SHP77 treated with DMSO at 0.1 percent for 48 hours (cell line): Measurements from ENCODE around the gene RSAD2.
"Not testable (repeated sequence)": the region's sequence is repeated elsewhere in the genome, so short reads cannot be mapped to it uniquely, and the experiment has no call there.

ENCODE experiments used
- DNase-seq: peaks from one replicate; lab custom pipeline; 2025; lab: John Stamatoyannopoulos, UW

Gene RSAD2

DNA sequence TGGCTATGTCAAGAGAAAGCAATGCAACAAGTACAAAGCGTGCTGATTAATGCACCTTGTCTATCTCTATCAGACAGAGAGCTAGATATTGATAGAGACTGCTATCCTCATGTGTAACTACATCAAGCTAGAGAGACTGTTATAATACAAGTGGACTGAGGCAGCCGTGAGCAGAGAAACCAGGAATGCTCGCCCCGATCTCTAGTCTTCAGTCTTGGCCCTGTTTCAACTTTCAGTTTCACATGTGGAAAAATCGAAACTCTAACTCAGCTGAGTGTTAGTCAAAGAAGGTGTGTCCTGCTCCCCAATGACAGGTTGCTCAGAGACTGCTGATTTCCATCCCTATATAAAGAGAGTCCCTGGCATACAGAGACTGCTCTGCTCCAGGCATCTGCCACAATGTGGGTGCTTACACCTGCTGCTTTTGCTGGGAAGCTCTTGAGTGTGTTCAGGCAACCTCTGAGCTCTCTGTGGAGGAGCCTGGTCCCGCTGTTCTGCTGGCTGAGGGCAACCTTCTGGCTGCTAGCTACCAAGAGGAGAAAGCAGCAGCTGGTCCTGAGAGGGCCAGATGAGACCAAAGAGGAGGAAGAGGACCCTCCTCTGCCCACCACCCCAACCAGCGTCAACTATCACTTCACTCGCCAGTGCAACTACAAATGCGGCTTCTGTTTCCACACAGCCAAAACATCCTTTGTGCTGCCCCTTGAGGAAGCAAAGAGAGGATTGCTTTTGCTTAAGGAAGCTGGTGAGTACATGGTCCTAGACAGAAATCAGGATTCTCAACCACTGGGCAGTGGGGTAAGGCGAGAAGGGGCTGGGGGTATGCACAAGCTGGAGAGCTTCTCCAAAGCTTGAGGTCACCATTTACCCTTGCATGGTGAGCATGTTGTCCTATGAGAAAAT, at the start of gene RSAD2:
Gene RSAD2 (plus strand): TSS at position 376 of the 903 bp plus-strand sequence. CDS start 24 bp downstream, at position 400.
- DNase-seq = peak; percentile 45

- DNase-seq = peak; percentile 64
Measured at GRCh38 chr2:6828299-6828584, 49.3 kb upstream of the RSAD2 start.

DNA sequence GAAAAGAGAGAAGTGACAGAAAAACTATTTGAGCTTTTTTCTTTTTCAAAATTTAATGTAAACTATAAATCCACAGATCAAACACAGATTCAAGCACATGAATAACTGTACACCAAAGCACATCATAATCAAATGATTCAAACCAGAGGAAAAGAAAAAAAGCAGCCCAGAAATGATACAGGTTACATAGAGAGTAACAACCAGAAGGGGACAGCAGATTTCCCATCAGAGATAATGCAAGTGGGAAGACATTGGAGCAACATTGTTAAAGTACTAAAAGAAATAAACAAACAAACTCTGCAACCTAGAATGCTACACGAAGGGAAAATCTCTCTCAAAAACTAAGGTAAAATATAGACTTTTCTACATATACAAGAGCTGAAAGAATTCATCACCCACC, 46.3 kb upstream of the RSAD2 start:
- DNase-seq = no peak

DNA sequence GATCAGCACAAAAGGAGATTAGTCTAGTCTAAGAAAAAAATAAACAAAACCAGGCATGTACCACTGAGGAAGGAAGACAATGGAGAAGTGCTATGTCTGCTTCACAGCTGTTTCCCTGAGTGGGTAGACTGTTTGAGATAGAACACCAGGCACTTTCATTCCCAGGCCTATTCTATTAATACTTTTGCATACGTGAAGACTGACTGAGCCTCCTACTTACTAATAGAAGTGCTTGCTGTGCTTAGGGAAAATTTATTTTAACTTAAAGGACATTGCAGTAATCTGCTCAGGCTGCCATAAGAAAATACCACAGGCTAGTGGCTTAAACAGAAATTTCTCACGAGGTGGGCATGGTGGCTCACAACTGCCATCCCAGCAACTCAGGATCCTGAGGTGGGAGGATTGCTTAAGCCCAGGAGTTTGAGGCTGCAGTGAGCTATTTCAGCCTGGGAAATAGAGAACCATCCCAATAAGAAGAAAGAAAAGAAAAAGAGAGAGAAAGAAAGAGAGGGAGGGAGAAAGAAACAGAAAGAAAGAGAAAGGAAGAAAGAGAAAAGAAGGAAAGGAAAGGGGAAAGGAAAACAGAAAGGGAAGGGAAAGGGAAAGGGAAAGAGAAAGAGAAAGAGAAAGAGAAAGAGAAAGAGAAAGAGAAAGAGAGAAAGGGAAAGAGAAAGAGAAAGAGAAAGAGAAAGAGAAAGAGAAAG, 44.8 kb upstream of the RSAD2 start:
- DNase-seq = no peak

- no peak for DNase-seq
Measured at GRCh38 chr2:6833300-6833604, 44.3 kb upstream of the RSAD2 start.

GRCh38 chr2:6834163-6834562, 43.4 kb upstream of the RSAD2 start:
- no peak for DNase-seq

GRCh38 chr2:6835467-6835866, 42.1 kb upstream of the RSAD2 start:
- DNase-seq = no peak

GRCh38 chr2:6838673-6839319, 38.8 kb upstream of the RSAD2 start:
- no peak for DNase-seq

GRCh38 chr2:6841537-6842287, 35.9 kb upstream of the RSAD2 start:
- no peak for DNase-seq

- DNase-seq = no peak
Measured at GRCh38 chr2:6845312-6845711, 32.3 kb upstream of the RSAD2 start.

DNA sequence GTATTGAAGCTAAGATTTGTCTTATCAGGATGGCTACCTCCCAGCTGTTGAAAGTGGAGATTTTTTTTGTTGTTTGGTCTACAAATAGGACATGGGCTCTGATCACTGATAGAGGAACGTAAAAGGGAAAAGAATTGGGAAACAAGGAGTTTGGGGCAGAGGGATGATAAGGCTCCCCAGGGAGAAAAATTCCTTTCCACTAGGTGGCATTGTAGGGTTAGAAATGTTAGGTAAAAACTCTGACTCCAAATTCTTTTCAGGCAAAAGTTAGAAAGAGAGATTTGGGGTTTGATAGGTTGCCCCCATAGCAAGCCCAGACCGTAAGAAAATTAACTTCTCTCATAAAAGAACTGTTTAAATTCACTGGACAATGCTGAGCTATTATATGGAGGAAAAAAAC, 31.7 kb upstream of the RSAD2 start:
- DNase-seq = no peak

DNA sequence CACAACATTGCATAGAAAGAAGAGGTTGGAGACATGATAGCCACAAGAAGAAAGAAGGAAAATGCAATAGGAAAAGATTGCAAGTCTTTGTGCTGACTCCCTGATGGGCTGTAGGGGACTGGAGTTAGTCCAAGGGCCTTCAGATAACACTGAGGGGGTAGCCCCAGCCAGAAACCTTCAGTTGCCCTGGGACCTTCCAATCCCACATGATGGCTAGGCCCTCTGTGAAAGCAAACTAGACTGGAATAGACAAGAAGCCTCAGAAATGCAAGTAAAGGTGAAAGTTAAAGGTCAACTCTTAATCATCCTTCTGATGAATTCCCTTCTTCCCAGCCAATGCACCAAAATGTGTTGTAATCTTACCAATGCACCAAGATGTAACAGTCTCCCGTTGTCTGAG, 31.0 kb upstream of the RSAD2 start:
- no peak for DNase-seq

GRCh38 chr2:6846967-6847681, 30.5 kb upstream of the RSAD2 start:
- DNase-seq = no peak

DNA sequence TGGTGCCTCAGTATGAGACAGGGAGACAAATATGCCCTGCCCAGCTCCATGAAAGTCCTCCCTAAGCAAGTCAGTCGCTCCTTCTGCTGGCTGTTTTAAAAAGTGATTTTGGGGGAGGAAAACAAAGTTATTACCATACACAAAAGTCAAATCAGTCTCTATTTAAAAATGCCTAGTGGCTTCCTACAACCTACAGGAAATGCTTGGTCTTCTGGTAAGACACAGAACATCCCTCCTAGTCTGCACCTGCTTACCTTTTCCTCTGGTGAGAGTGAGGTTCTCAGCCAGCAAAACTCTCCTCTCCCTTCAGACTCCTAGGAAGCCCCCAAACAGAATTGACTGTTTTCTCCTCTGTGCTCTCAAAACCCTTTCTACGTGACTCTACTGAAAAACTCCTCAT, 25.4 kb upstream of the RSAD2 start:
- no peak for DNase-seq

DNA sequence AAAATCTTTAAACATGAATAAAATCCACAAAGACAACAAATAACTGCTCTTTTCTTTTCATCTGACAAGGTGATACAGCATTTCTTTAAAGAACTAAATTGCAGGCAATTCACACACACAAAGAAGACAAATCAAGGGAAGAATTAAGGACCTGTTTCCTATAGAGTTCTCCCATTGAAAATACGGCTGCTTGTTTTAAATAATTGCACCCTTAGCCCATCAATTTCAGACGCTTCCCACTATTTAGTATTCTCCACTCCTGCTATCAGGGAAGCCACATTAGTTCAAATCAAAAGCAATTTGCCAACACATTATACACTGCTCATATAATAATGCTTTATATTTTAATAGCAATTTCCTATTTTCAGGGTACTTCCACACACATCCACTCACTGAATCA, 23.2 kb upstream of the RSAD2 start:
- DNase-seq = no peak

DNA sequence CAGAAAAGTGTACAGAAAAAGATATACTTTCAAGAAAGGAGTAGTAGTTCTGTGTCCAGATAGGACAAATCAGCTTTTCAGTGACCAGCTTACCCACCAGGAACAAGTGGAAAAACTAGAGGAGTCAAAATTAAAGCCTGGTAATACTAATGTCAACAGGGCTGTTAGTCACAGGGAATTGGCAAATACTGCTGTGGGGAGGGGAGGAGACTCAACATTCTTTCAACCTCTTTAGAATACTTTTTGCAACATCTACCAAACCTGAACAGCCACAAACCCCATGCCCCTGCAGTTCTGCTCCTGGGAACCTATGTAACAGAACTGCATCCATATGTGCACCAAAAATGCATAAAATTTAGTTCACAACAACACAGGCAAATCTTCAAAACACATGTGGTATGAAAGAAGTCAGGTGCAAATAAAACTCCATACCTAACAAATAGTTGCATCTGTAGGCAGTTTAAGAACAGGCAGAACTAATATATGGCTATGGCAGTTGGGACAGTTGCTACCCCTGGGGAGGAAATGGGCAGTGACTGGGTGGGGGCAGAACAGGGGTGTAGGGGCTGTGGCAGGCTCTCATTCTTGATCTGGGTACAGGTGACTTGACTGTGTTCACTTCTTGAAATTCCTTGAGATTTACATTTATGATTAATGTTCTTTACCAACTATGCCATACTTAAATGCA, 21.6 kb upstream of the RSAD2 start:
- DNase-seq = no peak

- DNase-seq = no peak
Measured at GRCh38 chr2:6856548-6856920, 21.0 kb upstream of the RSAD2 start.

DNA sequence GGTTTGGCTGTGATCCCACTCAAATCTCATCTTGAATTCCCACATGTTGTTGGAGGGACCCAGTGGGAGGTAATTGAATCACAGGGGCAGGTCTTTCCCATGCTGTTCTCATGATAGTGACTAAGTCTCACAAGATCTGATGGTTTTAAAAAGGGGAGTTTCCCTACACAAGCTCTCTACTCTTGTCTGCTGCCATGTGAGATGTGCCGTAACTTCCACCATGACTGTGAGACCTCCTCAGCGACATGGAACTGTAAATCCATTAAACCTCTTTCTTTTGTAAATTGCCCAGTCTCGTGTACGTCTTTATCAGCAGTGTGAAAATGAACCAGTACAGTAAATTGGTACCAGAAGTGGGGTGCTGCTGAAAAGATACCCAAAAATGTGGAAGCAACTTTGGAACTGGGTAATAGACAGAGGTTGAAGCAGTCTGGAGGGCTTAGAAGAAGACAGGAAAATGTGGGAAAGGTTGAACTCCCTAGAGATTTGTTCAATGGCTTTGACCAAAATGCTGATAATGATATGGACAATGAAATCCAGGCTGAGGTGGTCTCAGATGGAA, 19.0 kb upstream of the RSAD2 start:
- DNase-seq = not testable (repeated sequence)

GRCh38 chr2:6860296-6860695, 17.3 kb upstream of the RSAD2 start:
- DNase-seq = no peak

DNA sequence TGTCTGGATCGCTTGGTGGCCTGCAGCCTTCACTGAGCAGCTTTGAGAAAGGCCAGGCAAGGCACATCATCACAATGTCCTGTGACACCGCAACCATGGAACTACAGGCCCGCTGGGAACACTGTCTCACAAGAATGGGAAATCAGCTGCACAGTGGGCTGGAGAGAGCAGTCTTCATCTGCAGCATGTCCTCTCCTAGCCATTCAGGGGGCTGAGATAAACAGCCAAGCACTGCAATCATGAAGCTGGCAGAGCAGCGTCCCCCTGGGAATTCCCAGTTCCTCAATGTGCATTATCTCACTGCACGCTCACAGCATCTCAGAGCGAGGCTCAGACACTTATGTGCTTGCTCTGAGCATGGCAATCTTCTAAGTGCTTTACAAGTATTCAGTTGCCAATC, 13.8 kb upstream of the RSAD2 start:
- DNase-seq = no peak

- no peak for DNase-seq
Measured at GRCh38 chr2:6864231-6864754, 13.3 kb upstream of the RSAD2 start.
